Peyer's patch (tissue), 4 donors: ENCODE data around the gene NVL.

Source experiments
- CTCF ChIP-seq, 6 experiments: fragments of 450-650 bp in 4 of 6; fragments of 200-600 bp in 2 of 6; sonication (generic) in 1 of 6; IDR thresholded peaks; one replicate each; pipeline ENCODE4 v1.5.1; 2017 to 2019; ENCODE audit warnings: antibody characterized with exemption in 6 of 6, mild to moderate bottlenecking in 3 of 6, moderate library complexity in 1 of 6
- POLR2A ChIP-seq, 2 donors: fragments of 450-650 bp; IDR thresholded peaks; one replicate each; pipeline ENCODE4 v1.5.1; 2017; ENCODE audit warnings: antibody characterized with exemption in 2 of 2, mild to moderate bottlenecking in 2 of 2, moderate library complexity in 2 of 2

- TF ChIP-seq CTCF (IDR thresholded peaks at IDR 0.05) (peak in 1 of 6 experiments; percentile 4), POLR2A (IDR thresholded peaks at IDR 0.05) (peak; percentile 84 to 93)
These were observed 146.9 kb downstream of the NVL start, which contains the start of gene DEGS1 for GRCh38 chr1:224182866-224183590.
